ENCODE measurements around the gene USP20. TPM values are rescaled to one million over a fixed set of nuclear protein-coding genes. Genes with fewer than 3 reads are reported as not detected.

Gene USP20
- total RNA-seq, 1 donor from 2014 or later = 52.3 TPM

GRCh38 chr9:129875181-129875611, 39.9 kb downstream of the USP20 start:
- peaks cover 9% of the 10 kb centered on the region for H3K4me1 Mint-ChIP-seq (ENCODE audit: low read depth)
- peaks cover 67% of the 10 kb centered on the region for H3K36me3 Mint-ChIP-seq (ENCODE audit: low read depth)

GRCh38 chr9:129875687-129876395, 40.6 kb downstream of the USP20 start:
- H3K4me1 Mint-ChIP-seq (ENCODE audit: low read depth) = peaks cover 4% of the 10 kb centered on the region
- H3K27ac Mint-ChIP-seq = no peak overlapping the region
- peaks cover 71% of the 10 kb centered on the region for H3K36me3 Mint-ChIP-seq (ENCODE audit: low read depth)
- no peak overlapping the region for H3K4me3 Mint-ChIP-seq (ENCODE audit: low read depth)
- no peak for DNase-seq (ENCODE audit: low spot score)
- intact Hi-C loops (cut with micrococcal nuclease) = no loop called here
- H3K9me3 Mint-ChIP-seq = no peaks in the 10 kb centered on the region
- no peaks in the 10 kb centered on the region for H3K27me3 Mint-ChIP-seq (ENCODE audit: low read depth)

More at GRCh38 chr9:129875181-129875611, 39.9 kb downstream of the USP20 start:
- Mint-ChIP-seq H3K27ac (no peak overlapping the region), H3K27me3 (ENCODE audit: low read depth) (no peaks in the 10 kb centered on the region), H3K9me3 (no peaks in the 10 kb centered on the region), H3K4me3 (ENCODE audit: low read depth) (no peak overlapping the region)
- no peak for DNase-seq (ENCODE audit: low spot score)
- intact Hi-C loops (cut with micrococcal nuclease) = no loop called here

- intact Hi-C loops (cut with micrococcal nuclease) = no loop called here
- Mint-ChIP-seq H3K27me3 (ENCODE audit: low read depth) (no peaks in the 10 kb centered on the region), H3K36me3 (ENCODE audit: low read depth) (peaks cover 69% of the 10 kb centered on the region), H3K27ac (no peak overlapping the region), H3K4me1 (ENCODE audit: low read depth) (peaks cover 1% of the 10 kb centered on the region), H3K9me3 (no peaks in the 10 kb centered on the region), H3K4me3 (ENCODE audit: low read depth) (no peak overlapping the region)
- DNase-seq (ENCODE audit: low spot score) = no peak
Measured at GRCh38 chr9:129876815-129877214, 41.6 kb downstream of the USP20 start.

- Mint-ChIP-seq H3K9me3 (no peaks in the 10 kb centered on the region), H3K4me1 (ENCODE audit: low read depth) (peaks cover 1% of the 10 kb centered on the region), H3K27me3 (ENCODE audit: low read depth) (no peaks in the 10 kb centered on the region), H3K27ac (no peak overlapping the region), H3K36me3 (ENCODE audit: low read depth) (peaks cover 63% of the 10 kb centered on the region), H3K4me3 (ENCODE audit: low read depth) (no peak overlapping the region)
- DNase-seq (ENCODE audit: low spot score) = no peak
- intact Hi-C loops (cut with micrococcal nuclease) = no loop called here
Measured at GRCh38 chr9:129878291-129878690, 43.0 kb downstream of the USP20 start.

- Mint-ChIP-seq H3K27ac (no peak overlapping the region), H3K4me3 (ENCODE audit: low read depth) (no peak overlapping the region), H3K27me3 (ENCODE audit: low read depth) (no peaks in the 10 kb centered on the region), H3K36me3 (ENCODE audit: low read depth) (peaks cover 59% of the 10 kb centered on the region), H3K4me1 (ENCODE audit: low read depth) (peaks cover 6% of the 10 kb centered on the region), H3K9me3 (no peaks in the 10 kb centered on the region)
- no peak for DNase-seq (ENCODE audit: low spot score)
- intact Hi-C loops (cut with micrococcal nuclease) = no loop called here
Measured at GRCh38 chr9:129879103-129879699, 43.9 kb downstream of the USP20 start.

GRCh38 chr9:129879991-129880653, 44.9 kb downstream of the USP20 start:
- Mint-ChIP-seq H3K4me1 (ENCODE audit: low read depth) (peaks cover 8% of the 10 kb centered on the region), H3K27me3 (ENCODE audit: low read depth) (no peaks in the 10 kb centered on the region), H3K9me3 (no peaks in the 10 kb centered on the region), H3K4me3 (ENCODE audit: low read depth) (no peak overlapping the region), H3K36me3 (ENCODE audit: low read depth) (peaks cover 63% of the 10 kb centered on the region), H3K27ac (no peak overlapping the region)
- intact Hi-C loops (cut with micrococcal nuclease) = no loop called here
- no peak for DNase-seq (ENCODE audit: low spot score)

- Mint-ChIP-seq H3K27me3 (ENCODE audit: low read depth) (no peaks in the 10 kb centered on the region), H3K4me1 (ENCODE audit: low read depth) (peaks cover 8% of the 10 kb centered on the region), H3K27ac (no peak overlapping the region), H3K4me3 (ENCODE audit: low read depth) (no peak overlapping the region), H3K9me3 (no peaks in the 10 kb centered on the region), H3K36me3 (ENCODE audit: low read depth) (peaks cover 65% of the 10 kb centered on the region)
- intact Hi-C loops (cut with micrococcal nuclease) = no loop called here
- DNase-seq (ENCODE audit: low spot score) = no peak
Measured at GRCh38 chr9:129880654-129881546, 45.6 kb downstream of the USP20 start.

GRCh38 chr9:129881547-129882324, 46.5 kb downstream of the USP20 start:
- Mint-ChIP-seq H3K9me3 (no peaks in the 10 kb centered on the region), H3K36me3 (ENCODE audit: low read depth) (peaks cover 65% of the 10 kb centered on the region), H3K27me3 (ENCODE audit: low read depth) (no peaks in the 10 kb centered on the region), H3K27ac (no peak overlapping the region), H3K4me3 (ENCODE audit: low read depth) (no peak overlapping the region), H3K4me1 (ENCODE audit: low read depth) (peaks cover 12% of the 10 kb centered on the region)
- no peak for DNase-seq (ENCODE audit: low spot score)
- intact Hi-C loops (cut with micrococcal nuclease) = no loop called here

- DNase-seq (ENCODE audit: low spot score) = peak; percentile 94
- H3K4me3 Mint-ChIP-seq (ENCODE audit: low read depth) = peak overlapping the region; percentile 82
- H3K4me1 Mint-ChIP-seq (ENCODE audit: low read depth) = peaks cover 39% of the 10 kb centered on the region
- peak overlapping the region; percentile 99 for H3K27ac Mint-ChIP-seq
- H3K9me3 Mint-ChIP-seq = no peaks in the 10 kb centered on the region
- H3K36me3 Mint-ChIP-seq (ENCODE audit: low read depth) = peaks cover 71% of the 10 kb centered on the region
- intact Hi-C loops (cut with micrococcal nuclease) = loop anchor here (1.0 to 5.0 kb wide), 4 partner anchors 49 to 397 kb away; partner anchors contain the start of genes C9orf78 and USP20
- H3K27me3 Mint-ChIP-seq (ENCODE audit: low read depth) = no peaks in the 10 kb centered on the region
Measured at GRCh38 chr9:129884220-129885017, 49.2 kb downstream of the USP20 start.

GRCh38 chr9:129885018-129885669, 49.9 kb downstream of the USP20 start:
- Mint-ChIP-seq H3K27ac (peak overlapping the region; percentile 99), H3K4me3 (ENCODE audit: low read depth) (peak overlapping the region; percentile 82), H3K36me3 (ENCODE audit: low read depth) (peaks cover 71% of the 10 kb centered on the region), H3K9me3 (no peaks in the 10 kb centered on the region), H3K4me1 (ENCODE audit: low read depth) (peaks cover 46% of the 10 kb centered on the region), H3K27me3 (ENCODE audit: low read depth) (no peaks in the 10 kb centered on the region)
- DNase-seq (ENCODE audit: low spot score) = peak; percentile 48
- intact Hi-C loops (cut with micrococcal nuclease) = loop anchor here (2.0 to 5.0 kb wide), 3 partner anchors 212 to 398 kb away; no protein-coding TSS in a partner anchor

GRCh38 chr9:129885670-129886106, 50.4 kb downstream of the USP20 start:
- peak; percentile 90 for DNase-seq (ENCODE audit: low spot score)
- intact Hi-C loops (cut with micrococcal nuclease) = loop anchor here (2.0 to 5.0 kb wide), 4 partner anchors 47 to 398 kb away; no protein-coding TSS in a partner anchor
- Mint-ChIP-seq H3K27ac (peak overlapping the region; percentile 99), H3K36me3 (ENCODE audit: low read depth) (peaks cover 72% of the 10 kb centered on the region), H3K4me1 (ENCODE audit: low read depth) (peaks cover 49% of the 10 kb centered on the region), H3K4me3 (ENCODE audit: low read depth) (peak overlapping the region; percentile 82), H3K9me3 (no peaks in the 10 kb centered on the region), H3K27me3 (ENCODE audit: low read depth) (no peaks in the 10 kb centered on the region)

Measured in activated T-helper 2 cell treated with anti-CD3 and anti-CD28 coated beads, Interferon-gamma antibody, Interleukin-2, Interleukin-4, amounts not matched to agents 10 μg/mL and 5 μg/mL and 100 μg/mL, durations not matched to agents 14 hours and 24 hours and 36 hours (primary cell).